Measurements from ENCODE around the gene UVRAG. TPM values are rescaled to one million over a fixed set of nuclear protein-coding genes. Genes with fewer than 3 reads are reported as not detected.
A peak's percentile ranks its signal among the peaks of the same experiment; 100 is the strongest.

UVRAG gene
- total RNA-seq, 1 experiment from 2014 or later: 13.0 TPM

DNA sequence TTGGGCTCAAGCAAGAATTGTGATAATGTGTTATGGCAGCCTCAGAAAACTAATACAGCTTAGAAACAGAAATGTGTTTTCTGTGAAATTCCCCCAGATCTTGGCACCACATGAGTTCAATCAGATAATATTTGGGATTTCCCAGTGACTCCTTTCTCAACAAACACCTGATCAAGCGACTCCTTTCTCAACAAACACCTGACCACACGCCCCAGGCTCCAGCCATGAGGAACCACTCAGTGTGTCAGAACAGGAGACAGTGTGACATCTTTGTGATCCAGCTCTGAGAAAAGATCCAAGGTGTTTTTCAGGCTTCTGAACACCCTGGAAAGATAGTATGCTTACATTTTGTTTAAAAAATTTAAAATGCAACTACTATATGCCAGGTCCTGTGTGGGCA lies 1.9 kb upstream of the UVRAG start:
- H3F3A ChIP-seq (ENCODE audit: low read length, unreplicated experiment): no peaks in the 10 kb centered on the region
- no peaks in the 10 kb centered on the region for H3K36me3 ChIP-seq (ENCODE audit: low read depth, low read length)
- ATAC-seq (no peak), DNase-seq (peak; percentile 51)
- no peaks in the 10 kb centered on the region for H3K27me3 ChIP-seq (ENCODE audit: low read length)
- no TSS peak for BruUV-seq (replicated peaks)
- H3K9me3 ChIP-seq (ENCODE audit: low read length): no peaks in the 10 kb centered on the region
- POLR2A ChIA-PET (ENCODE audit: unreplicated experiment): interaction anchor here (0.6 kb wide), 2 partner anchors 14 to 147 kb away, joined by 6 to 11 read pairs; no protein-coding TSS in a partner anchor
- intact Hi-C loops (cut with micrococcal nuclease): loop anchor here (2.0 to 10.0 kb wide), 3 partner anchors 54 to 632 kb away; partner anchors contain the start of gene EMSY
- H2AFZ ChIP-seq (ENCODE audit: low read length): no peak overlapping the region
- peak overlapping the region; percentile 19 for H3K9ac ChIP-seq (ENCODE audit: low read length)
- TF ChIP-seq, protein P1, sequence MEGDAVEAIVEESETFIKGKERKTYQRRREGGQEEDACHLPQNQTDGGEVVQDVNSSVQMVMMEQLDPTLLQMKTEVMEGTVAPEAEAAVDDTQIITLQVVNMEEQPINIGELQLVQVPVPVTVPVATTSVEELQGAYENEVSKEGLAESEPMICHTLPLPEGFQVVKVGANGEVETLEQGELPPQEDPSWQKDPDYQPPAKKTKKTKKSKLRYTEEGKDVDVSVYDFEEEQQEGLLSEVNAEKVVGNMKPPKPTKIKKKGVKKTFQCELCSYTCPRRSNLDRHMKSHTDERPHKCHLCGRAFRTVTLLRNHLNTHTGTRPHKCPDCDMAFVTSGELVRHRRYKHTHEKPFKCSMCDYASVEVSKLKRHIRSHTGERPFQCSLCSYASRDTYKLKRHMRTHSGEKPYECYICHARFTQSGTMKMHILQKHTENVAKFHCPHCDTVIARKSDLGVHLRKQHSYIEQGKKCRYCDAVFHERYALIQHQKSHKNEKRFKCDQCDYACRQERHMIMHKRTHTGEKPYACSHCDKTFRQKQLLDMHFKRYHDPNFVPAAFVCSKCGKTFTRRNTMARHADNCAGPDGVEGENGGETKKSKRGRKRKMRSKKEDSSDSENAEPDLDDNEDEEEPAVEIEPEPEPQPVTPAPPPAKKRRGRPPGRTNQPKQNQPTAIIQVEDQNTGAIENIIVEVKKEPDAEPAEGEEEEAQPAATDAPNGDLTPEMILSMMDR (conservative IDR thresholded peaks at IDR 0.05; ENCODE audit: low read depth, low read length): no peak
- TF ChIP-seq EZH2phosphoT487 (IDR thresholded peaks at IDR 0.05; ENCODE audit: borderline replicate concordance, low read length) (no peak), EZH2 (IDR thresholded peaks at IDR 0.05; ENCODE audit: low read length, unreplicated experiment) (no peak)
- H3K9me2 ChIP-seq (replicated peaks; ENCODE audit: low read length): no peaks in the 10 kb centered on the region
- peaks cover 30% of the 10 kb centered on the region for H3K79me2 ChIP-seq (ENCODE audit: low read length)
- peaks cover 8% of the 10 kb centered on the region; the same call in 1 of the 2 replicates for H4K20me1 ChIP-seq (ENCODE audit: low read length)
- peak overlapping the region; percentile 88; the same call in 1 of the 2 replicates for H3K4me2 ChIP-seq (ENCODE audit: low read length)
- H3K27ac ChIP-seq (ENCODE audit: low read length): peak overlapping the region; percentile 64
- peaks cover 36% of the 10 kb centered on the region for H3K4me1 ChIP-seq (ENCODE audit: insufficient read depth, low read length)
- CTCF ChIA-PET: interaction anchor here (0.6 to 1.2 kb wide), 4 partner anchors 10 to 1214 kb away, joined by 3 to 9 read pairs (median 4); no protein-coding TSS in a partner anchor
- H3K4me3 ChIP-seq (ENCODE audit: low read length): no peak overlapping the region

DNA sequence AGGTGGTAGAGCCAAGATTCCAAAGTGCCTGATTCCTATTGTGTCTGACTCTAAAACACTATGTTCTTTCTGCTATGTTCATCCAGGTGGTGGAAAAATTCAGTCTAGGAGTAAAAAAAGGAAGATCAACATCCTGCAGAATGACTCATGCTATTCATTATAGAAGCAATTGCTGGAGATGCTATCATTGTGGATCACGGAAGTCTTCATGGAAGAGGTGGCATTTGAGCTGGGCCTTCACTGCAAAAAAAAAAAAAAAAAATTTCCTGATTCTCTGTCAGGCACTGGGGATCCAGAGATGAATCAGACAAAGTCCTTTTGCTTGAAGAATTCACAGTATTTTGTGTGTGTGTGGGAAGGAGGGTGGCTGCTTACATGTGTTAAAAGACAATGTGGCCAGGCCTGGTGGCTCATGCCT lies 1.4 kb upstream of the UVRAG start:
- DNase-seq (peak; percentile 77), ATAC-seq (peak; percentile 3)
- peak overlapping the region; percentile 64 for H3K27ac ChIP-seq (ENCODE audit: low read length)
- no peaks in the 10 kb centered on the region for H3K27me3 ChIP-seq (ENCODE audit: low read length)
- no peak for TF ChIP-seq EZH2 (IDR thresholded peaks at IDR 0.05; ENCODE audit: low read length, unreplicated experiment)
- no peak for TF ChIP-seq EZH2phosphoT487 (IDR thresholded peaks at IDR 0.05; ENCODE audit: borderline replicate concordance, low read length)
- TF ChIP-seq, protein P1 (conservative IDR thresholded peaks at IDR 0.05; ENCODE audit: low read depth, low read length): no peak
- H3F3A ChIP-seq (ENCODE audit: low read length, unreplicated experiment): no peaks in the 10 kb centered on the region
- peaks cover 8% of the 10 kb centered on the region; the same call in 1 of the 2 replicates for H4K20me1 ChIP-seq (ENCODE audit: low read length)
- ChIA-PET POLR2A (ENCODE audit: unreplicated experiment) (interaction anchor here (0.6 kb wide), 3 partner anchors 14 to 486 kb away, joined by 6 to 23 read pairs (median 11); no protein-coding TSS in a partner anchor), CTCF (interaction anchor here (0.6 to 1.2 kb wide), 3 partner anchors 10 to 191 kb away, joined by 3 to 9 read pairs (median 4); no protein-coding TSS in a partner anchor)
- H3K79me2 ChIP-seq (ENCODE audit: low read length): peaks cover 35% of the 10 kb centered on the region
- H3K9ac ChIP-seq (ENCODE audit: low read length): peak overlapping the region; percentile 83
- 0 out of 2 replicates have a peak overlapping the region, but pooled peaks have one; percentile 93 for H2AFZ ChIP-seq (ENCODE audit: low read length)
- peak overlapping the region; percentile 88 for H3K4me2 ChIP-seq (ENCODE audit: low read length)
- H3K9me2 ChIP-seq (replicated peaks; ENCODE audit: low read length): no peaks in the 10 kb centered on the region
- H3K4me3 ChIP-seq (ENCODE audit: low read length): peak overlapping the region; percentile 81
- H3K4me1 ChIP-seq (ENCODE audit: insufficient read depth, low read length): peaks cover 36% of the 10 kb centered on the region
- intact Hi-C loops (cut with micrococcal nuclease): loop anchor here (2.0 to 10.0 kb wide), 3 partner anchors 53 to 631 kb away; partner anchors contain the start of gene EMSY
- H3K9me3 ChIP-seq (ENCODE audit: low read length): no peaks in the 10 kb centered on the region
- no TSS peak for BruUV-seq (replicated peaks)
- H3K36me3 ChIP-seq (ENCODE audit: low read depth, low read length): no peaks in the 10 kb centered on the region

DNA sequence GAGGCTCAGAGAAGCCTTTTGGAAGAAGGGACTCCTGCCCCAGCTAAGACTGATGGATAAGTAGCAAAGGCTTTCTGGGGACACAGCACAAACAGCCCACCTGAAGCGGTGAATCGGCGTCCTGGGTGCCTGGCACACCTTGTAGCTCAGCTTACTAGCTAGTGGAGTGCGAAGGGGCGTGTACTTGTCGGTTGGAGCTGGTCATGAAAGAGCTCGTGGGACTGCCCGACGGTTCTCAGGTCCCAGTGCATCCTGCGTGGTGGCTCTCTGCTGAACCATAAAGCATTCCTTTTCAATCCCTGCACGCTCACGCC lies 690 bp upstream of the UVRAG start:
- Histone ChIP-seq H2AFZ (ENCODE audit: low read length) (peak overlapping the region; percentile 93), H3K27ac (ENCODE audit: low read length) (peak overlapping the region; percentile 64), H3K36me3 (ENCODE audit: low read depth, low read length) (no peaks in the 10 kb centered on the region), H4K20me1 (ENCODE audit: low read length) (peaks cover 8% of the 10 kb centered on the region; the same call in 1 of the 2 replicates), H3K4me1 (ENCODE audit: insufficient read depth, low read length) (peaks cover 36% of the 10 kb centered on the region), H3F3A (ENCODE audit: low read length, unreplicated experiment) (no peaks in the 10 kb centered on the region), H3K4me3 (ENCODE audit: low read length) (peak overlapping the region; percentile 81), H3K9me3 (ENCODE audit: low read length) (no peaks in the 10 kb centered on the region), H3K4me2 (ENCODE audit: low read length) (peak overlapping the region; percentile 88), H3K9me2 (replicated peaks; ENCODE audit: low read length) (no peaks in the 10 kb centered on the region), H3K27me3 (ENCODE audit: low read length) (no peaks in the 10 kb centered on the region), H3K79me2 (ENCODE audit: low read length) (peaks cover 42% of the 10 kb centered on the region), H3K9ac (ENCODE audit: low read length) (peak overlapping the region; percentile 83)
- DNase-seq (no peak), ATAC-seq (peak; percentile 49)
- POLR2A ChIA-PET (ENCODE audit: unreplicated experiment): interaction anchor here (0.5 kb wide), 1 partner anchor 8 kb away, joined by 7 read pairs; no protein-coding TSS in a partner anchor
- no TSS peak for BruUV-seq (replicated peaks)
- TF ChIP-seq, protein P1 (conservative IDR thresholded peaks at IDR 0.05; ENCODE audit: low read depth, low read length): no peak
- TF ChIP-seq EZH2 (IDR thresholded peaks at IDR 0.05; ENCODE audit: low read length, unreplicated experiment) (no peak), EZH2phosphoT487 (IDR thresholded peaks at IDR 0.05; ENCODE audit: borderline replicate concordance, low read length) (no peak)
- intact Hi-C loops (cut with micrococcal nuclease): loop anchor here (5.0 to 10.0 kb wide), 2 partner anchors 218 to 630 kb away; partner anchors contain the start of gene EMSY
- CTCF ChIA-PET: no interaction called here

Measured in PC-3 (cell line).